ENCODE data around the gene TCFL5.

TCFL5 gene

DNA sequence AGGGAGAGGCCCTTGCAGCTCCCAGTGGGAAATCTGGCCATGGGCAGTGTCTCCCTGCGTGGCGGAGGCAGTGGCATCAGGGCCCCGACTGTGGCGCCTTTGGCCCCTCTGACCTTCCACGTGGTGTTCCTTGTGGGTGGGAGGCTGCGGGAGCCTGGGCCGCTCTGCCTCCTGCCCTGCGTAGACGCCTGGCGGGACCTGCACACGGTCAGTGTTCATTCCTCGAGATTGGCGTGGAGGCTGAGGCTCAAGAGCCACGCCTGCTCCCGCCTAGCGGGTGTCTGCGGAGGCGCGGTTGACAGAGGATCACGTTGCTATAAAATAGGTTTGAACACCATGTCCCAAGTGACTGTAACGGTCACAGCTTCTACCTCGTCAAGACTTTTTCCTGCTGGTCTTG is 30.8 kb downstream of the TCFL5 start:
- H3K4me2 ChIP-seq (ENCODE audit: low read depth, low read length, poor library complexity, severe bottlenecking) = no peak overlapping the region
- no peak overlapping the region for H3K4me3 ChIP-seq (ENCODE audit: insufficient read depth, low read length, poor library complexity, severe bottlenecking)
- TF ChIP-seq, protein P1, sequence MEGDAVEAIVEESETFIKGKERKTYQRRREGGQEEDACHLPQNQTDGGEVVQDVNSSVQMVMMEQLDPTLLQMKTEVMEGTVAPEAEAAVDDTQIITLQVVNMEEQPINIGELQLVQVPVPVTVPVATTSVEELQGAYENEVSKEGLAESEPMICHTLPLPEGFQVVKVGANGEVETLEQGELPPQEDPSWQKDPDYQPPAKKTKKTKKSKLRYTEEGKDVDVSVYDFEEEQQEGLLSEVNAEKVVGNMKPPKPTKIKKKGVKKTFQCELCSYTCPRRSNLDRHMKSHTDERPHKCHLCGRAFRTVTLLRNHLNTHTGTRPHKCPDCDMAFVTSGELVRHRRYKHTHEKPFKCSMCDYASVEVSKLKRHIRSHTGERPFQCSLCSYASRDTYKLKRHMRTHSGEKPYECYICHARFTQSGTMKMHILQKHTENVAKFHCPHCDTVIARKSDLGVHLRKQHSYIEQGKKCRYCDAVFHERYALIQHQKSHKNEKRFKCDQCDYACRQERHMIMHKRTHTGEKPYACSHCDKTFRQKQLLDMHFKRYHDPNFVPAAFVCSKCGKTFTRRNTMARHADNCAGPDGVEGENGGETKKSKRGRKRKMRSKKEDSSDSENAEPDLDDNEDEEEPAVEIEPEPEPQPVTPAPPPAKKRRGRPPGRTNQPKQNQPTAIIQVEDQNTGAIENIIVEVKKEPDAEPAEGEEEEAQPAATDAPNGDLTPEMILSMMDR (IDR thresholded peaks at IDR 0.05; ENCODE audit: insufficient read depth, low read length, poor library complexity, severe bottlenecking) = no peak
- TF ChIP-seq EZH2phosphoT487 (conservative IDR thresholded peaks at IDR 0.05; ENCODE audit: low read length) = no peak
- no peaks in the 10 kb centered on the region for H3K27me3 ChIP-seq (ENCODE audit: low read length)
- H3K9ac ChIP-seq (ENCODE audit: low read length) = no peak overlapping the region
- H2AFZ ChIP-seq (ENCODE audit: low read depth, low read length, severe bottlenecking) = no peak overlapping the region
- H3K9me3 ChIP-seq (ENCODE audit: insufficient read depth, low read length) = no peaks in the 10 kb centered on the region
- H3K27ac ChIP-seq (ENCODE audit: low read depth, low read length) = no peak overlapping the region
- no peaks in the 10 kb centered on the region for H3K9me2 ChIP-seq (replicated peaks; ENCODE audit: insufficient read depth, low read length)
- H3K79me2 ChIP-seq (ENCODE audit: insufficient read depth, low read length) = no peaks in the 10 kb centered on the region
- no peaks in the 10 kb centered on the region for H3F3A ChIP-seq (ENCODE audit: insufficient read depth)
- no peaks in the 10 kb centered on the region for H3K36me3 ChIP-seq (ENCODE audit: low read length)
- no peaks in the 10 kb centered on the region for H4K20me1 ChIP-seq (ENCODE audit: low read depth, low read length)

DNA sequence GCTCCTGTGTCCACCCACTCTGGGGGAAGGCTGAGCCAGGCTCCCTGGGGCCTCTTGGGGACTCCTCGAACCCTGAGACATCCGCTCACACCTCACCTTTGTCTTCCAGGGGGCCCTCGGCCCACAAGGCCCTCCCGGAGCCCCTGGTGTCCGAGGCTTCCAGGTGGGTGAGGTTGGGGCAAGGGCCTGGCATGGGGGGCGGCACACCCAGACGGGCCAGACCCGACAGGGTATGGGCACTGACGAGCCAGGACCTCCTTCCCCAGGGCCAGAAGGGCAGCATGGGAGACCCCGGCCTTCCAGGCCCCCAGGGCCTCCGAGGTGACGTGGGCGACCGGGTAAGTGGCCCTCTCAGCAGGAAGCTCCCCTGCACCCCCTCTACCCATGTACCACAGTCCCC is 31.4 kb downstream of the TCFL5 start:
- no peak for TF ChIP-seq EZH2phosphoT487 (conservative IDR thresholded peaks at IDR 0.05; ENCODE audit: low read length)
- TF ChIP-seq, protein P1 (IDR thresholded peaks at IDR 0.05; ENCODE audit: insufficient read depth, low read length, poor library complexity, severe bottlenecking) = no peak
- Histone ChIP-seq H3K9ac (ENCODE audit: low read length) (no peak overlapping the region), H3K9me2 (replicated peaks; ENCODE audit: insufficient read depth, low read length) (no peaks in the 10 kb centered on the region), H3K4me3 (ENCODE audit: insufficient read depth, low read length, poor library complexity, severe bottlenecking) (no peak overlapping the region), H3K36me3 (ENCODE audit: low read length) (no peaks in the 10 kb centered on the region), H3K27ac (ENCODE audit: low read depth, low read length) (no peak overlapping the region), H3K4me2 (ENCODE audit: low read depth, low read length, poor library complexity, severe bottlenecking) (no peak overlapping the region), H4K20me1 (ENCODE audit: low read depth, low read length) (no peaks in the 10 kb centered on the region), H3K79me2 (ENCODE audit: insufficient read depth, low read length) (no peaks in the 10 kb centered on the region), H2AFZ (ENCODE audit: low read depth, low read length, severe bottlenecking) (no peak overlapping the region), H3F3A (ENCODE audit: insufficient read depth) (no peaks in the 10 kb centered on the region), H3K27me3 (ENCODE audit: low read length) (no peaks in the 10 kb centered on the region), H3K9me3 (ENCODE audit: insufficient read depth, low read length) (no peaks in the 10 kb centered on the region)

DNA sequence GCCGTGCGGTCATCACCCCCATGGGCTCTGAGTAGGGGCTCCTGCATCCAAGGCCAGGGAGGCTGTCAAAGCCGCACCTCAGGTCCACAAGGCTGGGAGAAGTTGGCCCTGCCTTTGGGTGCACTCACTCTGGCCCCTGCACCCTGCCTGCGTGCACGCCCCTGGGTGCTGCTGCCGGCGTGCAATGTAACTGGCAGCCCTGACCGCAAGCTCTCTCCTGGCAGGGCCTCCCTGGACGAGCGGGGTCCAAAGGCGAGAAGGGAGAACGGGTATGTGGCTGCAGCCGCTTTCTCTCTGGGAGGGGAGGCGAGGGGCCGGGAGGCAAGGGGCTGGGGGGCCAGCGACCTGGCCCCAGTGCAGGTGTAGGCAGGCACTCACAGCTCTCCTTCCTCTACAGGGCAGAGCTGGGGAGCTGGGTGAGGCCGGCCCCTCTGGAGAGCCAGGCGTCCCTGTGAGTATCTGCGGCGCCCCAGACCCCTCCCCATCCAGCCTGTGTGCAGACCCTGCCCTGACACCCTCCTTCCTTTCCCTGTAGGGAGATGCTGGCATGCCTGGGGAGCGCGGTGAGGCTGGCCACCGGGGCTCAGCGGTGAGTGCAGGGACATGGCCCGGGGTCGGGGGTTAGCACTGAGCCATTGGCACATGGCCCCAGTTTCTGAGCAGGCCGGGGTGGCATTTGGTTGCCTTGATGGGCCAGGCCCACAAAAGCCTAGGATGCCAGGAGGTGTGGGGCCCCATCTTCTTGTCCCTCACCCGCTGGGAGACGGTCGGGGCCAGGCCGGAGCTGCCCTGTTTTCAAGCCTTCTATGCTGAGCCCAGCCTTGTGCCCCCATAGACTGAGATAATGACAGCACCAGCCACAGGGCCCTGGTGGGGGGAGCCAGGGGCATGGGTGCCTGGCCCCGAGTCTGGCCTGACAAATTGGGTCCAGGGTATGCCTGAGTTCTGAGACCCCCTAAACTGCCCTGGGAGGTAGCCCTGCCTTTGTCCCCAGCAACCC is 32.1 kb downstream of the TCFL5 start:
- Histone ChIP-seq H2AFZ (ENCODE audit: low read depth, low read length, severe bottlenecking) (no peak overlapping the region), H3K4me2 (ENCODE audit: low read depth, low read length, poor library complexity, severe bottlenecking) (no peak overlapping the region)
- TF ChIP-seq, protein P1 (IDR thresholded peaks at IDR 0.05; ENCODE audit: insufficient read depth, low read length, poor library complexity, severe bottlenecking) = no peak
- no peak for TF ChIP-seq EZH2phosphoT487 (conservative IDR thresholded peaks at IDR 0.05; ENCODE audit: low read length)

More for the DNA sequence above, 32.1 kb downstream of the TCFL5 start:
- H3F3A ChIP-seq (ENCODE audit: insufficient read depth) = no peaks in the 10 kb centered on the region
- H3K9me3 ChIP-seq (ENCODE audit: insufficient read depth, low read length) = no peaks in the 10 kb centered on the region
- H3K27ac ChIP-seq (ENCODE audit: low read depth, low read length) = no peak overlapping the region
- H3K9me2 ChIP-seq (replicated peaks; ENCODE audit: insufficient read depth, low read length) = no peaks in the 10 kb centered on the region
- no peaks in the 10 kb centered on the region for H3K27me3 ChIP-seq (ENCODE audit: low read length)
- no peak overlapping the region for H3K9ac ChIP-seq (ENCODE audit: low read length)
- H3K79me2 ChIP-seq (ENCODE audit: insufficient read depth, low read length) = no peaks in the 10 kb centered on the region
- H3K36me3 ChIP-seq (ENCODE audit: low read length) = no peaks in the 10 kb centered on the region
- H4K20me1 ChIP-seq (ENCODE audit: low read depth, low read length) = no peaks in the 10 kb centered on the region
- H3K4me3 ChIP-seq (ENCODE audit: insufficient read depth, low read length, poor library complexity, severe bottlenecking) = no peak overlapping the region

Data from SU-DHL-6 (cell line).